GM12878 (cell line): Measurements from ENCODE around the gene LCT. TPM values are rescaled to one million over a fixed set of nuclear protein-coding genes. Genes with fewer than 3 reads are reported as not detected.

ENCODE experiments used
- ATAC-seq: fragments of 200-7000 bp; cut with Tn5 transposase; 3 replicates; pipeline ENCODE4 v1.9.1; 2020; ENCODE audit warnings: mild to moderate bottlenecking, moderate library complexity
- BruUV-seq: library from RNA; stranded (reverse); fragments of 400-500 nt; replicated peaks from 2 replicates; lab custom pipeline; 2021; lab: Mats Ljungman, UMichigan
- CTCF ChIA-PET: fragments of 300-600 bp; sonication (Branson Sonifier 250); formaldehyde crosslinking; extraction: SDS; loops from one replicate; lab custom pipeline; 2021; ENCODE audit warnings: inconsistent platforms; lab: Yijun Ruan, JAX
- POLR2A ChIA-PET: fragments of 350-600 bp; formaldehyde crosslinking; extraction: SDS; loops from one replicate; lab custom pipeline; 2021; ENCODE audit warnings: inconsistent platforms; lab: Charles Lee
- RAD21 ChIA-PET: fragments of 300-600 bp; sonication (Branson Sonifier 250); formaldehyde crosslinking; loops from one replicate; lab custom pipeline; 2023; ENCODE audit warnings: antibody characterized with exemption; ENCODE audit not compliant: unreplicated experiment; lab: Charles Lee
- SMC1A ChIA-PET: fragments of 300-600 bp; sonication (Branson Sonifier 250); formaldehyde crosslinking; loops from one replicate; lab custom pipeline; 2023; ENCODE audit not compliant: unreplicated experiment, uncharacterized antibody; lab: Charles Lee
- DNase-seq: peaks from one replicate; pipeline ENCODE4 v3.0.0-alpha.2; 2011; ENCODE audit warnings: low read depth, low spot score
- FAIRE-seq: peaks from 3 replicates; lab custom pipeline; 2011; peaks lifted over from hg19 to GRCh38; lab: Jason Lieb, UNC
- H2AFZ ChIP-seq: 2 replicates; pipeline ENCODE4 v1.6.0; 2011; ENCODE audit warnings: low read depth, low read length, control low read depth; ENCODE audit not compliant: control insufficient read depth
- H3K27ac ChIP-seq: 2 replicates; pipeline ENCODE4 v1.5.1; 2011; ENCODE audit warnings: control low read depth; ENCODE audit not compliant: control insufficient read depth, insufficient read depth
- H3K27me3 ChIP-seq, 2 experiments: replicated peaks in 1 of 2; 2 replicates each; pipeline versions ENCODE4 v1.6.0 to v1.6.1; 2011; ENCODE audit warnings: low read length in 1 of 2; ENCODE audit not compliant: control insufficient read depth in 2 of 2, insufficient read depth in 2 of 2
- H3K36me3 ChIP-seq, 2 experiments: 2 replicates each; pipeline ENCODE4 v1.5.1; 2011; ENCODE audit warnings: low read length in 1 of 2; ENCODE audit not compliant: control insufficient read depth in 2 of 2, insufficient read depth in 2 of 2
- H3K4me1 ChIP-seq: 2 replicates; pipeline ENCODE4 v1.6.1; 2011; ENCODE audit warnings: mild to moderate bottlenecking, low read length, moderate library complexity, mixed read lengths; ENCODE audit not compliant: control insufficient read depth, insufficient read depth
- H3K4me2 ChIP-seq: 2 replicates; pipeline ENCODE4 v1.6.0; 2011; ENCODE audit warnings: control low read depth; ENCODE audit not compliant: control insufficient read depth, insufficient read depth
- H3K4me3 ChIP-seq: fragments of 200-600 bp; sonication (generic); 2 replicates; pipeline ENCODE4 v1.5.1; 2016
- H3K79me2 ChIP-seq: 2 replicates; pipeline ENCODE4 v1.6.0; 2011; ENCODE audit warnings: low read length; ENCODE audit not compliant: control insufficient read depth, insufficient read depth
- H3K9ac ChIP-seq: 2 replicates; pipeline ENCODE4 v1.8.0; 2011; ENCODE audit warnings: low read length, control low read depth, mixed read lengths; ENCODE audit not compliant: control insufficient read depth, insufficient read depth
- H3K9me3 ChIP-seq: replicated peaks from 3 replicates; pipeline ENCODE4 v1.5.1; 2011; ENCODE audit warnings: mild to moderate bottlenecking, low read length; ENCODE audit not compliant: control insufficient read depth, insufficient read depth
- H4K20me1 ChIP-seq: 2 replicates; pipeline ENCODE4 v1.6.0; 2011; ENCODE audit not compliant: control insufficient read depth, insufficient read depth
- BMI1 ChIP-seq: fragments of 450-650 bp; IDR thresholded peaks from 2 replicates; pipeline ENCODE4 v1.6.1; 2016; ENCODE audit warnings: mild to moderate bottlenecking, moderate library complexity, borderline replicate concordance
- EP300 ChIP-seq, 2 experiments: fragments of 150-350 bp in 1 of 2; IDR thresholded peaks; 2 replicates each; pipeline ENCODE4 v1.6.1; 2011 to 2012; ENCODE audit warnings: low read depth in 2 of 2, low read length in 2 of 2, borderline replicate concordance in 1 of 2, improper control_type of control experiment in 1 of 2, inconsistent platforms in 1 of 2; ENCODE audit not compliant: control insufficient read depth in 1 of 2
- IKZF1 ChIP-seq: fragments of 450-650 bp; conservative IDR thresholded peaks from 2 replicates; pipeline ENCODE4 v1.6.1; 2017; ENCODE audit warnings: antibody characterized with exemption, mild to moderate bottlenecking
- KAT2A ChIP-seq: conservative IDR thresholded peaks from 2 replicates; pipeline ENCODE4 v1.6.1; 2011; ENCODE audit warnings: low read depth, low read length; ENCODE audit not compliant: control insufficient read depth
- KLF5 ChIP-seq: fragments of 450-650 bp; IDR thresholded peaks from 2 replicates; pipeline ENCODE4 v1.6.1; 2014; ENCODE audit warnings: mild to moderate bottlenecking; ENCODE audit not compliant: partially characterized antibody
- MEF2B ChIP-seq: fragments of 450-650 bp; IDR thresholded peaks from 2 replicates; pipeline ENCODE4 v1.6.1; 2018; ENCODE audit warnings: mild to moderate bottlenecking, moderate library complexity; ENCODE audit not compliant: partially characterized antibody, poor library complexity, severe bottlenecking
- NFXL1 ChIP-seq: fragments of 450-650 bp; IDR thresholded peaks from 2 replicates; pipeline ENCODE4 v1.6.1; 2017; ENCODE audit warnings: antibody characterized with exemption, mild to moderate bottlenecking, borderline replicate concordance
- NFYA ChIP-seq: IDR thresholded peaks from 2 replicates; pipeline ENCODE4 v1.6.1; 2011; ENCODE audit warnings: low read depth, mild to moderate bottlenecking, low read length, improper control_type of control experiment, borderline replicate concordance
- REST ChIP-seq: IDR thresholded peaks from 2 replicates; pipeline ENCODE4 v1.6.1; 2012; ENCODE audit warnings: mild to moderate bottlenecking, low read depth, low read length
- RFX5 ChIP-seq: IDR thresholded peaks from 2 replicates; pipeline ENCODE4 v1.6.1; 2011; ENCODE audit warnings: low read depth, low read length, improper control_type of control experiment
- SREBF1 ChIP-seq: IDR thresholded peaks from 2 replicates; pipeline ENCODE4 v1.6.1; 2012; ENCODE audit warnings: mild to moderate bottlenecking, low read length
- SUPT20H ChIP-seq: IDR thresholded peaks from 2 replicates; pipeline ENCODE4 v1.6.1; 2011; ENCODE audit warnings: low read depth, mild to moderate bottlenecking, low read length, moderate library complexity, borderline replicate concordance; ENCODE audit not compliant: control insufficient read depth
- TBL1XR1 ChIP-seq: IDR thresholded peaks from 2 replicates; pipeline ENCODE4 v1.6.1; 2012; ENCODE audit warnings: low read depth, low read length, improper control_type of control experiment
- TCF3 ChIP-seq: IDR thresholded peaks from 2 replicates; pipeline ENCODE4 v1.6.1; 2012; ENCODE audit warnings: low read depth, mild to moderate bottlenecking, low read length, borderline replicate concordance; ENCODE audit not compliant: insufficient read depth
- YBX1 ChIP-seq: fragments of 450-650 bp; IDR thresholded peaks from 2 replicates; pipeline ENCODE4 v1.6.1; 2016; ENCODE audit warnings: antibody characterized with exemption
- ZBTB4 ChIP-seq: fragments of 450-650 bp; formaldehyde crosslinking; IDR thresholded peaks from 2 replicates; pipeline ENCODE4 v1.4.0; 2022; ENCODE audit warnings: mild to moderate bottlenecking, moderate library complexity
- ZNF217 ChIP-seq: fragments of 450-650 bp; IDR thresholded peaks from 2 replicates; pipeline ENCODE4 v1.6.1; 2017; ENCODE audit warnings: antibody characterized with exemption, mild to moderate bottlenecking
- WGBS: methylation state at CpG from one replicate; pipeline ENCODE4 v1.1.6; 2016; ENCODE audit warnings: low lambda C conversion rate; ENCODE audit not compliant: insufficient replicate concordance, insufficient coverage; ENCODE audit errors: missing lambda C conversion rate; 5-methylcytosine and 5-hydroxymethylcytosine counted together
- in situ Hi-C: fragments of 300-500 bp; cut with MboI; formaldehyde crosslinking; loops from 9 replicates; pipeline ENCODE4 v1.14.3; 2018; ENCODE audit warnings: mixed read lengths
- intact Hi-C: fragments of 100-400 bp; cut with micrococcal nuclease; formaldehyde crosslinking; loops from one replicate; pipeline ENCODE4 v1.14.2; 2022; ENCODE audit not compliant: unreplicated experiment
- polyA plus RNA-seq, 11 experiments: library from polyadenylated mRNA; depleted of rRNA in 4 of 11; unstranded in 6 of 11; stranded (reverse) in 5 of 11; fragments of >200 nt; fragmentation: Nextera tagmentation in 4 of 11; fragmentation: Illumina TruSeq in 1 of 11; extraction: Ambion mirVana in 4 of 11; extraction: Trizol in 1 of 11; gene quantifications; 1 replicate in 1 of 11; 2 replicates in 10 of 11; pipeline versions ENCODE4 v1.2.1 to v1.2.3, GENCODE V29; 2011 to 2016; ENCODE audit warnings: inconsistent platforms in 2 of 11, missing spikeins in 2 of 11, low read depth in 1 of 11
- total RNA-seq, 4 experiments: library from RNA; depleted of rRNA in 3 of 4; stranded (reverse); fragments of >200 nt in 3 of 4; fragmentation: Illumina TruSeq in 1 of 4; extraction: Trizol in 1 of 4; gene quantifications; 2 replicates each; pipeline versions ENCODE4 v1.2.1 to v1.2.3, GENCODE V29; 2013 to 2021

Gene LCT
- total and polyA plus RNA-seq, 10 of the 15 experiments (the other 5 are each of a cell fraction or from before 2014, with no cell fraction given) = 0.02 to 0.09 (median 0.07) TPM; not detected in 3

GRCh38 chr2:135862718-135863117 lies 25.7 kb upstream of the LCT start:
- no peaks in the 10 kb centered on the region for H3K27me3 ChIP-seq
- H3K79me2 ChIP-seq = no peaks in the 10 kb centered on the region
- no peak overlapping the region for H3K4me2 ChIP-seq
- no peaks in the 10 kb centered on the region for H3K4me1 ChIP-seq
- FAIRE-seq (no peak), DNase-seq (no peak), ATAC-seq (no peak)
- TF ChIP-seq MEF2B = no peak
- no peak for TF ChIP-seq ZBTB4
- TF ChIP-seq BMI1 = no peak
- TF ChIP-seq RFX5 = no peak
- no peak for TF ChIP-seq NFYA
- no peak for TF ChIP-seq IKZF1
- no peak for TF ChIP-seq TBL1XR1
- no peak for TF ChIP-seq ZNF217
- TF ChIP-seq KLF5 = no peak
- no peak for TF ChIP-seq NFXL1
- TF ChIP-seq EP300 (IDR thresholded peaks at IDR 0.05; ENCODE audit: borderline replicate concordance in 1 of 2, control insufficient read depth in 1 of 2, low read depth in 2 of 2, low read length in 2 of 2) = no peak
- no peak for TF ChIP-seq KAT2A
- TF ChIP-seq SUPT20H = no peak
- TF ChIP-seq TCF3 = no peak
- no peak for TF ChIP-seq REST
- TF ChIP-seq YBX1 = no peak
- TF ChIP-seq SREBF1 = no peak
- H2AFZ ChIP-seq = no peak overlapping the region
- RAD21 ChIA-PET = no interaction called here
- H3K36me3 ChIP-seq = peaks cover 9 to 28% of the 10 kb centered on the region in 2 experiments
- SMC1A ChIA-PET = interaction anchor here (1.2 kb wide), 1 partner anchor 65 kb away, joined by 3 read pairs; no protein-coding TSS in a partner anchor
- CTCF ChIA-PET = interaction anchor here (1.0 kb wide), 1 partner anchor 522 kb away, joined by 3 read pairs; no protein-coding TSS in a partner anchor
- POLR2A ChIA-PET = no interaction called here
- BruUV-seq = no TSS peak
- H3K4me3 ChIP-seq = no peak overlapping the region
- WGBS = 98% methylated on average over 4 of the region's 4 CpGs
- H3K27ac ChIP-seq = no peak overlapping the region
- H3K9ac ChIP-seq = no peak overlapping the region
- intact Hi-C loops = no loop called here
- no peaks in the 10 kb centered on the region for H3K9me3 ChIP-seq
- no peaks in the 10 kb centered on the region for H4K20me1 ChIP-seq
- in situ Hi-C loops = no loop called here
